ENCODE measurements around the gene TUBA4A. TPM values are rescaled to one million over a fixed set of nuclear protein-coding genes. Genes with fewer than 3 reads are reported as not detected.

Gene TUBA4A
- 100 to 1,000 TPM; 219 to 229 TPM for total RNA-seq

GRCh38 chr2:219253753-219254589, at the start of gene TUBA4A:
Gene TUBA4A (minus strand): TSS chr2:219253918. CDS start chr2:219253858, 60 bp downstream.
- intact Hi-C loops (cut with micrococcal nuclease): loop anchor here (1.0 to 10.0 kb wide), 10 partner anchors 9 to 599 kb away; partner anchors contain the start of genes ABCB6, ANKZF1, ATG9A and BCS1L
- CTCF ChIA-PET: interaction anchor here (0.9 to 8.2 kb wide), 9 partner anchors 9 to 94 kb away, joined by 3 to 95 read pairs (median 6); partner anchors contain the start of genes ANKZF1, ATG9A, DNAJB2 and GLB1L
- peak; percentile 92 for DNase-seq
- H3K27ac Mint-ChIP-seq: peak within 1 kb of the TSS; percentile 97
- peaks cover 38% of the 10 kb centered on the region for H3K36me3 Mint-ChIP-seq
- H3K9me3 Mint-ChIP-seq: no peaks in the 10 kb centered on the region
- POLR2A ChIA-PET: interaction anchor here (0.8 to 4.7 kb wide), 15 partner anchors 8 to 356 kb away, joined by 3 to 85 read pairs (median 6); partner anchors contain the start of genes ABCB6, ANKZF1, ATG9A and CNPPD1
- no peaks in the 10 kb centered on the region for H3K27me3 Mint-ChIP-seq
- H3K4me3 Mint-ChIP-seq: peak within 1 kb of the TSS; percentile 86
- H3K4me1 Mint-ChIP-seq (ENCODE audit: low read depth): peaks cover 49% of the 10 kb centered on the region

DNA sequence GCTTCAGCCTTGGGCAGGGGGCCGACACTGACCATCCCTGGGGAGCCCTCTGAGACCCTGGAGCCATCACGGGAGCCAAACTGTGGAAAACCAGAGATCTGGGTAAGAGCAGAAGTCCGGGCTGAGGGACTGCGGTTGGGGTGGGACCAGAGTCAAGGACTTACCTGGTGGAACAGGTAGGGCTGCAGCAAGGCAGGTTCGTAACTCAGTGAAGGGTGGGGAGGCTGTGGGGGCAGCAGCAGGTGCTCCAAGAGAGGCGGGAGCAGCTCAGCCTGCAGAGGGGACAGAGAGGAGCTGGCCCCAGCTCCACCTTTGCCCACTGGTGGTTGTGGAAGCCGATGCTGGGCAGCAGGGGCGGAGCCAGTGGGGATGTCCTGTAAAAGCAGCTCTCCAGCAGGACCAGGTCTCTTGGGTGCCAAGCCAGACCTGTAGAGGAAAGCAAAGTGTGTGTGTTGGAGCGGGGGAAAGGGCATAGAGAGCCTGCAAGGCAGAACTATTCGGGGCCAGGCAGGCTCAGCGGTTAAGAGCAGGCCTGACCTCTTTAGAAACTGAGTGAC, 48.8 kb upstream of the TUBA4A start:
- Mint-ChIP-seq H3K27me3 (peaks cover 22% of the 10 kb centered on the region), H3K27ac (no peak overlapping the region), H3K4me3 (no peak overlapping the region), H3K4me1 (ENCODE audit: low read depth) (no peaks in the 10 kb centered on the region), H3K9me3 (no peaks in the 10 kb centered on the region), H3K36me3 (no peaks in the 10 kb centered on the region)
- CTCF ChIA-PET: interaction anchor here (1.1 to 10.8 kb wide), 4 partner anchors 7 to 322 kb away, joined by 3 to 136 read pairs (median 4); partner anchors contain the start of genes DNAJB2 and NHEJ1
- POLR2A ChIA-PET: no interaction called here
- DNase-seq: no peak
- intact Hi-C loops (cut with micrococcal nuclease): no loop called here

GRCh38 chr2:219300022-219300421, 46.3 kb upstream of the TUBA4A start:
- H3K36me3 Mint-ChIP-seq: no peaks in the 10 kb centered on the region
- peaks cover 6% of the 10 kb centered on the region for H3K4me1 Mint-ChIP-seq (ENCODE audit: low read depth)
- no peak overlapping the region for H3K27ac Mint-ChIP-seq
- H3K27me3 Mint-ChIP-seq: peaks cover 11% of the 10 kb centered on the region
- H3K9me3 Mint-ChIP-seq: no peaks in the 10 kb centered on the region
- no peak for DNase-seq
- ChIA-PET CTCF (interaction anchor here (0.6 to 10.8 kb wide), 13 partner anchors 9 to 324 kb away, joined by 3 to 136 read pairs (median 3); partner anchors contain the start of genes ANKZF1, ATG9A, DNAJB2 and NHEJ1), POLR2A (interaction anchor here (1.2 kb wide), 1 partner anchor 20 kb away, joined by 4 read pairs; no protein-coding TSS in a partner anchor)
- intact Hi-C loops (cut with micrococcal nuclease): no loop called here
- no peak overlapping the region for H3K4me3 Mint-ChIP-seq

- intact Hi-C loops (cut with micrococcal nuclease): loop anchor here (5.0 kb wide), 1 partner anchor 242 kb away; no protein-coding TSS in a partner anchor
- no peak overlapping the region for H3K27ac Mint-ChIP-seq
- ChIA-PET POLR2A (interaction anchor here (1.2 kb wide), 1 partner anchor 20 kb away, joined by 4 read pairs; no protein-coding TSS in a partner anchor), CTCF (interaction anchor here (0.6 to 10.8 kb wide), 18 partner anchors 9 to 324 kb away, joined by 3 to 136 read pairs (median 4); partner anchors contain the start of genes ABCB6, DNAJB2, NHEJ1 and PTPRN)
- H3K27me3 Mint-ChIP-seq: peaks cover 11% of the 10 kb centered on the region
- H3K9me3 Mint-ChIP-seq: no peaks in the 10 kb centered on the region
- peaks cover 9% of the 10 kb centered on the region for H3K4me1 Mint-ChIP-seq (ENCODE audit: low read depth)
- no peaks in the 10 kb centered on the region for H3K36me3 Mint-ChIP-seq
- DNase-seq: no peak
- no peak overlapping the region for H3K4me3 Mint-ChIP-seq
Observed at GRCh38 chr2:219299372-219299760, 45.6 kb upstream of the TUBA4A start.

- Mint-ChIP-seq H3K36me3 (no peaks in the 10 kb centered on the region), H3K9me3 (no peaks in the 10 kb centered on the region), H3K4me1 (ENCODE audit: low read depth) (peaks cover 11% of the 10 kb centered on the region), H3K4me3 (no peak overlapping the region), H3K27ac (no peak overlapping the region), H3K27me3 (peaks cover 11% of the 10 kb centered on the region)
- intact Hi-C loops (cut with micrococcal nuclease): loop anchor here (1.0 to 5.0 kb wide), 3 partner anchors 70 to 242 kb away; partner anchors contain the start of genes ANKZF1, ATG9A and NHEJ1
- POLR2A ChIA-PET: interaction anchor here (1.2 kb wide), 1 partner anchor 19 kb away, joined by 4 read pairs; no protein-coding TSS in a partner anchor
- DNase-seq: peak; percentile 93
- CTCF ChIA-PET: interaction anchor here (0.7 to 10.8 kb wide), 19 partner anchors 10 to 323 kb away, joined by 3 to 136 read pairs (median 4); partner anchors contain the start of genes ABCB6, DNAJB2, NHEJ1 and PTPRN
Observed at GRCh38 chr2:219298759-219299371, 45.1 kb upstream of the TUBA4A start.

GRCh38 chr2:219297766-219298456, 44.2 kb upstream of the TUBA4A start:
- DNase-seq: no peak
- H3K36me3 Mint-ChIP-seq: no peaks in the 10 kb centered on the region
- CTCF ChIA-PET: interaction anchor here (0.6 to 10.8 kb wide), 9 partner anchors 16 to 239 kb away, joined by 3 to 136 read pairs (median 5); partner anchors contain the start of genes ABCB6, DNAJB2 and NHEJ1
- intact Hi-C loops (cut with micrococcal nuclease): loop anchor here (1.0 to 5.0 kb wide), 3 partner anchors 69 to 241 kb away; partner anchors contain the start of genes ANKZF1, ATG9A and NHEJ1
- peaks cover 11% of the 10 kb centered on the region for H3K4me1 Mint-ChIP-seq (ENCODE audit: low read depth)
- no peak overlapping the region for H3K4me3 Mint-ChIP-seq
- no peaks in the 10 kb centered on the region for H3K9me3 Mint-ChIP-seq
- peak overlapping the region; percentile 28 for H3K27ac Mint-ChIP-seq
- H3K27me3 Mint-ChIP-seq: peaks cover 9% of the 10 kb centered on the region
- POLR2A ChIA-PET: interaction anchor here (1.0 kb wide), 1 partner anchor 20 kb away, joined by 3 read pairs; no protein-coding TSS in a partner anchor

DNA sequence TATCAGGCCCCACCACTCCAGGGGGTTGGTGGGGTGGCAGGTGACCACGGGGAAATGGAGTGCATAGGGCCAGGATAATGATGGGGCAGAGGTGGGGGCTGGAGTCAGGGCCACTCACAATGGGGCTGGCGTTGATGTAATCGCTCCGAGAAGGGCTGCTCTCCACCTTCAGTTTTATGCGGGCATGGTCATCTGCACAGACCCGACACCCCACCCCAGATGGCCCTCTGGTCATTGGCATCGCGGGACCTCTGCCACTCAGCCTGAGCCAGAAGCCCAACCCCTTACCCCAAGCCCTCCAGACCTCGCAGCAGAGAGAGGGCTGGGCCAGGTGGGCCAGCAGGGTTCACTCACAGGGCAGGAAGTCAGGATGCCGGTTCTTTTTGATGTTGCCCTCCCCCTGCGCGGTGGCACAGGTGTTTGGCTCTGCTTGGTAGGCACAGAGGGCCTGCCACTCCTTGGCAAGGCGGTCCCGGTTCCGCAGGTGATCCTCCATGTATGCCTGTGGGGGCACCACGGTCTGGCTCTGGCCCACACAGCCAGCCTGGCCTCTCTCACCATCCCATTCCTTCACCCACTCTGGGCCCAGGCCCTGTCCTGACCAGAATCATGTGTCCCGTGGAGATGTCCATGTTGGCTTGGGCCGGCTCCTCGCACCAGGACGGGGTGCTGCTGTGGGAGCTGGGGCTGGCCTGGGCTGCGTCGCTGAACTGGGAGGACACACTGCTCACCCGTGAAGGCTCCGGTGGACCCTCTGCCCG, 43.1 kb upstream of the TUBA4A start:
- no peak overlapping the region for H3K27ac Mint-ChIP-seq
- no peaks in the 10 kb centered on the region for H3K36me3 Mint-ChIP-seq
- no peak for DNase-seq
- ChIA-PET POLR2A (interaction anchor here (1.0 to 4.1 kb wide), 2 partner anchors 19 kb away, joined by 3 to 34 read pairs; partner anchors contain the start of gene DNAJB2), CTCF (interaction anchor here (0.8 to 10.8 kb wide), 9 partner anchors 17 to 238 kb away, joined by 3 to 252 read pairs (median 38); partner anchors contain the start of genes ANKZF1, ATG9A, DNAJB2 and NHEJ1)
- intact Hi-C loops (cut with micrococcal nuclease): loop anchor here (5.0 kb wide), 1 partner anchor 240 kb away; no protein-coding TSS in a partner anchor
- H3K27me3 Mint-ChIP-seq: peaks cover 9% of the 10 kb centered on the region
- H3K4me3 Mint-ChIP-seq: no peak overlapping the region
- peaks cover 11% of the 10 kb centered on the region for H3K4me1 Mint-ChIP-seq (ENCODE audit: low read depth)
- no peaks in the 10 kb centered on the region for H3K9me3 Mint-ChIP-seq

- Mint-ChIP-seq H3K27ac (no peak overlapping the region), H3K4me1 (ENCODE audit: low read depth) (peaks cover 11% of the 10 kb centered on the region)
Observed at GRCh38 chr2:219296142-219296541, 42.4 kb upstream of the TUBA4A start.

GRCh38 chr2:219294356-219295351, 40.9 kb upstream of the TUBA4A start:
- peak; percentile 92 for DNase-seq
- Mint-ChIP-seq H3K4me1 (ENCODE audit: low read depth) (peaks cover 11% of the 10 kb centered on the region), H3K36me3 (no peaks in the 10 kb centered on the region), H3K9me3 (no peaks in the 10 kb centered on the region), H3K4me3 (peak overlapping the region; percentile 55), H3K27ac (peak overlapping the region; percentile 21), H3K27me3 (peaks cover 7% of the 10 kb centered on the region)
- ChIA-PET CTCF (interaction anchor here (0.6 to 10.8 kb wide), 65 partner anchors 8 to 608 kb away, joined by 3 to 252 read pairs (median 5); partner anchors contain the start of genes ABCB6, ANKZF1, ATG9A and CNPPD1), POLR2A (interaction anchor here (0.8 to 4.1 kb wide), 14 partner anchors 10 to 135 kb away, joined by 3 to 34 read pairs (median 4); partner anchors contain the start of genes ABCB6, ANKZF1, ATG9A and CNPPD1)
- intact Hi-C loops (cut with micrococcal nuclease): loop anchor here (1.0 to 5.0 kb wide), 4 partner anchors 15 to 237 kb away; partner anchors contain the start of genes CNPPD1 and DNAJB2

More at GRCh38 chr2:219296142-219296541, 42.4 kb upstream of the TUBA4A start:
- POLR2A ChIA-PET: interaction anchor here (1.5 to 4.1 kb wide), 3 partner anchors 18 to 137 kb away, joined by 5 to 34 read pairs (median 11); partner anchors contain the start of genes DNAJB2, TUBA4A and TUBA4B
- no peaks in the 10 kb centered on the region for H3K9me3 Mint-ChIP-seq
- H3K4me3 Mint-ChIP-seq: no peak overlapping the region
- CTCF ChIA-PET: interaction anchor here (0.7 to 10.8 kb wide), 16 partner anchors 10 to 201 kb away, joined by 3 to 252 read pairs (median 16); partner anchors contain the start of genes ABCB6, ANKZF1, ATG9A and CNPPD1
- peaks cover 9% of the 10 kb centered on the region for H3K27me3 Mint-ChIP-seq
- no peaks in the 10 kb centered on the region for H3K36me3 Mint-ChIP-seq
- no peak for DNase-seq
- intact Hi-C loops (cut with micrococcal nuclease): loop anchor here (5.0 kb wide), 1 partner anchor 239 kb away; no protein-coding TSS in a partner anchor
